ENCODE results near the gene LGR6. TPM values are rescaled to one million over a fixed set of nuclear protein-coding genes. Genes with fewer than 3 reads are reported as not detected.
"Not testable (repeated sequence)": the region's sequence is repeated elsewhere in the genome, so short reads cannot be mapped to it uniquely, and the experiment has no call there.

The LGR6 gene
- total and polyA plus RNA-seq, 2 donors, result 0.37 to 3.8 TPM

GRCh38 chr1:202163281-202164270, 30.0 kb upstream of the LGR6 start:
- DNase-seq (ENCODE audit: extremely low spot score), result no peak
- Histone ChIP-seq H3K4me1 (ENCODE audit: insufficient read depth) (no peaks in the 10 kb centered on the region), H3K36me3 (ENCODE audit: insufficient read depth) (no peaks in the 10 kb centered on the region), H3K4me3 (ENCODE audit: low read depth, low read length) (no peak overlapping the region), H3K27ac (ENCODE audit: low read depth) (no peak overlapping the region)
- 69% methylated on average over 12 of the region's 12 CpGs for WGBS

- Histone ChIP-seq H3K4me3 (ENCODE audit: low read depth, low read length) (no peak overlapping the region), H3K4me1 (ENCODE audit: insufficient read depth) (no peaks in the 10 kb centered on the region), H3K27ac (ENCODE audit: low read depth) (no peak overlapping the region), H3K36me3 (ENCODE audit: insufficient read depth) (no peaks in the 10 kb centered on the region)
- 78% methylated on average over 11 of the region's 11 CpGs for WGBS
- DNase-seq (ENCODE audit: extremely low spot score), result no peak
Measured at GRCh38 chr1:202164271-202165037, 29.1 kb upstream of the LGR6 start.

- no peaks in the 10 kb centered on the region for H3K4me1 ChIP-seq (ENCODE audit: insufficient read depth)
- H3K36me3 ChIP-seq (ENCODE audit: insufficient read depth), result no peaks in the 10 kb centered on the region
- no peak overlapping the region for H3K4me3 ChIP-seq (ENCODE audit: low read depth, low read length)
- no peak overlapping the region for H3K27ac ChIP-seq (ENCODE audit: low read depth)
- 85% methylated on average over 20 of the region's 20 CpGs for WGBS
- no peak for DNase-seq (ENCODE audit: extremely low spot score)
Measured at GRCh38 chr1:202165267-202165941, 28.2 kb upstream of the LGR6 start.

- DNase-seq (ENCODE audit: extremely low spot score), result no peak
- Histone ChIP-seq H3K4me1 (ENCODE audit: insufficient read depth) (no peaks in the 10 kb centered on the region), H3K4me3 (ENCODE audit: low read depth, low read length) (no peak overlapping the region), H3K27ac (ENCODE audit: low read depth) (no peak overlapping the region), H3K36me3 (ENCODE audit: insufficient read depth) (no peaks in the 10 kb centered on the region)
- 94% methylated on average over 9 of the region's 9 CpGs for WGBS
Measured at GRCh38 chr1:202165942-202166843, 27.4 kb upstream of the LGR6 start.

GRCh38 chr1:202167054-202167453, 26.5 kb upstream of the LGR6 start:
- not testable (repeated sequence) for H3K36me3 ChIP-seq (ENCODE audit: insufficient read depth); H3K27ac ChIP-seq (ENCODE audit: low read depth)
- 76% methylated on average over 13 of the region's 13 CpGs for WGBS

GRCh38 chr1:202167708-202168415, 25.7 kb upstream of the LGR6 start:
- WGBS, result 35% methylated on average over 18 of the region's 18 CpGs
- no peak overlapping the region for H3K27ac ChIP-seq (ENCODE audit: low read depth)
- DNase-seq (ENCODE audit: extremely low spot score), result no peak

More at GRCh38 chr1:202167054-202167453, 26.5 kb upstream of the LGR6 start:
- H3K4me1 ChIP-seq (ENCODE audit: insufficient read depth); H3K4me3 ChIP-seq (ENCODE audit: low read depth, low read length); DNase-seq (ENCODE audit: extremely low spot score): not testable (repeated sequence)

GRCh38 chr1:202168861-202169260, 24.7 kb upstream of the LGR6 start:
- 96% methylated on average over 7 of the region's 7 CpGs for WGBS
- H3K27ac ChIP-seq (ENCODE audit: low read depth), result no peak overlapping the region
- no peak overlapping the region for H3K4me3 ChIP-seq (ENCODE audit: low read depth, low read length)
- DNase-seq (ENCODE audit: extremely low spot score), result no peak
- no peaks in the 10 kb centered on the region for H3K36me3 ChIP-seq (ENCODE audit: insufficient read depth)
- no peaks in the 10 kb centered on the region for H3K4me1 ChIP-seq (ENCODE audit: insufficient read depth)

More at GRCh38 chr1:202167708-202168415, 25.7 kb upstream of the LGR6 start:
- H3K4me3 ChIP-seq (ENCODE audit: low read depth, low read length), result no peak overlapping the region
- no peaks in the 10 kb centered on the region for H3K4me1 ChIP-seq (ENCODE audit: insufficient read depth)
- no peaks in the 10 kb centered on the region for H3K36me3 ChIP-seq (ENCODE audit: insufficient read depth)

- no peak for DNase-seq (ENCODE audit: extremely low spot score)
- 89% methylated on average over 6 of the region's 6 CpGs for WGBS
- H3K36me3 ChIP-seq (ENCODE audit: insufficient read depth), result no peaks in the 10 kb centered on the region
- H3K4me3 ChIP-seq (ENCODE audit: low read depth, low read length), result no peak overlapping the region
- H3K27ac ChIP-seq (ENCODE audit: low read depth), result no peak overlapping the region
- H3K4me1 ChIP-seq (ENCODE audit: insufficient read depth), result no peaks in the 10 kb centered on the region
Measured at GRCh38 chr1:202170726-202171125, 22.9 kb upstream of the LGR6 start.

GRCh38 chr1:202171292-202172014, 22.1 kb upstream of the LGR6 start:
- Histone ChIP-seq H3K36me3 (ENCODE audit: insufficient read depth) (no peaks in the 10 kb centered on the region), H3K27ac (ENCODE audit: low read depth) (no peak overlapping the region), H3K4me1 (ENCODE audit: insufficient read depth) (no peaks in the 10 kb centered on the region), H3K4me3 (ENCODE audit: low read depth, low read length) (no peak overlapping the region)
- 94% methylated on average over 11 of the region's 11 CpGs for WGBS
- no peak for DNase-seq (ENCODE audit: extremely low spot score)

GRCh38 chr1:202172015-202172355, 21.6 kb upstream of the LGR6 start:
- Histone ChIP-seq H3K4me1 (ENCODE audit: insufficient read depth) (no peaks in the 10 kb centered on the region), H3K36me3 (ENCODE audit: insufficient read depth) (no peaks in the 10 kb centered on the region), H3K4me3 (ENCODE audit: low read depth, low read length) (no peak overlapping the region), H3K27ac (ENCODE audit: low read depth) (no peak overlapping the region)
- WGBS, result 93% methylated on average over 5 of the region's 5 CpGs
- no peak for DNase-seq (ENCODE audit: extremely low spot score)

- H3K4me1 ChIP-seq (ENCODE audit: insufficient read depth), result no peaks in the 10 kb centered on the region
- no peak for DNase-seq (ENCODE audit: extremely low spot score)
- H3K4me3 ChIP-seq (ENCODE audit: low read depth, low read length), result no peak overlapping the region
- no peak overlapping the region for H3K27ac ChIP-seq (ENCODE audit: low read depth)
- H3K36me3 ChIP-seq (ENCODE audit: insufficient read depth), result no peaks in the 10 kb centered on the region
- 87% methylated on average over 7 of the region's 7 CpGs for WGBS
Measured at GRCh38 chr1:202173993-202174392, 19.6 kb upstream of the LGR6 start.
